ENCODE results near the gene NDUFS8.
A peak's percentile ranks its signal among the peaks of the same experiment; 100 is the strongest.

NDUFS8 gene

DNA sequence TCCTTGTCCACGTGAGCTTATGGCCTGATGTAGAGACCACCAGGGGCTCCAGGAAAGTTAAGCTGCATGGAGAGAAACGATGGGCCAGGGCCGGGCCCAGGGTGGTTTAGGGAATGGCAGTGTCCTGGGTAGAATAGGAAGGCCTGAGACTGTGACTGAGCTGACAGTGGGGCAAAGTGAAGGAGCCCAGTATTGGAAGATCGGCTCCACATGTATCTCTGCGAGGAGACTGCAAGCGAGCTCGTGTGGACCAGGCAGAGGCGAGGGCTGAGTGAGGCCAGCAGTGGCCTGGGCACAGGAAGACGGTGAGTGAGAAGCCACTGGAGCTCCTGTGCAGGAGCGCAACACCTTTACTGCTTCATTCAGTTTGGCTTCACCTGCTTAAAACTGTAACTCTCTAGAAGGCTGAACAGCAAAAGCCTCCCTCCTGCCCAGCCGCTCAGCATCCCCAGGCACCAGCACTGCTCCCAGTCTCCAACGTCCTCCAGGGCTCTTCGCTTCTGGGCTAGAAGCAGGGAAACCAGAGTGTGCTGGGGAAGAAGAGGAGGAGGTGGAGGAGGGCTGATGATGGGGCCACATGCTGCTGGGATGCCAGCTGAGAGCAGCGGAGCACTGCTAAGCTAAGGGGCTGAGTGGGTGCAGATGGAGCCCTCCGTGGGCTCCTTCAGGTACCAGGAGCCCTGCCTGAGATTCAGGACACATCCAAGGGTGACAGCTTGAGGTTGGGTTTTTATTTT lies 21.8 kb downstream of the NDUFS8 start:
- no peak for DNase-seq

DNA sequence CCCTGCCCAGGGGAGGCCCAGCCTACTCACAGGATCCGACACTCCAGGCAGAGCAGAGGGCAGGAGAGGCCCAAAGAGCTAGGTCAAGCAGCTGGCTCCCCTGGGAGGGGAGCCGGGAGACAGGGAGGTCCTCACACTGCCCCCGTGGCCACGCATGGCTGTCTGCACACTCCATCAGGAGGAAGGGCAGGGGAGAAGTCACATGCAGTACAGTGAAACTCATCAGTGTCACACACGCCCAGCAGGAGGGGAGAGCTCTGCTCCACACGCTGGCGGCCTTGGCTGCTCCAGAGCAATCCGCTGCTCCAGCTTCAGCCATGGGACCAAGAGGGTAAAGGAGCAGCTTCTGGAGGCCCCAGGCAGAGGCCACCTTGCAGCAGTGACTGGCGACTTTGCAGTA lies 22.6 kb downstream of the NDUFS8 start:
- DNase-seq: no peak

DNA sequence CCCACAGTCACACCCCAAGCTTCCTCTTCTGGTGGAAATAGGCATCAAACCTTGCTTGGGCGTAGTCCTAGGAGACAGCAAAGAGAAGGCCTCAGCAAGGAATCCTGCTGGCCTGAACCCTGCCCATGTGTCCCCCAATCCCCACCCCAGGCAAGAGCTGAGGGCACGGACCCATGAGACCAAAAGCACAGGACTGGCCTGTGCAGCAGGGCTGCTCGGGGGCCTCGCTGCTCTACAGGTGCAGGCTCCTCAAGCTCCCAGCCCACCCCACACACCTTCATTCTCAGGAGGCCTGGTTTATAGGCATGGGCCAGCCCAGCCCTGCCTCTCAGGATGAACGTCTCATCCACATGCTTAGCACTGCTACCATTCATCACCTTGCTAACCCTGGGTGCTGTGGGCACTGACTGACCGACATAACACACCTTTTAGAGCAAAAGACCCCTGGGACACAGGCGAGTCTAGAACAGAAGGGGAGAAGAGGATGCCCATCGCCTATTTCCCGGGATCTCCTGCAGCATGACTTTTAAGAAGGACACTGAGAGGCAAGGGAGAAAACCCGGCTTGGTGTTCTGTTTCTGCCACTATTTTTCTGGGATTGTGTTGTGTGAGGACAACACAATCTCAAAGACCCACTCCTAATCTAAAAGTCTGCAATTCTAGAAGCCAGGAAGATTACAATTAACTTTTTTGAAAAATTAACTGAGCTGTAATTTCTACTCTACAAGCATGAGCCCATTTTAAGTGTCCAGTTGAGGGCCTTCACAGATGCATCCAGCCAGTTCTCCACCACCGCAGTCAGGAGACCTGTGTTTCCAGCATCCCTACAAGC lies 23.7 kb downstream of the NDUFS8 start:
- no peak for DNase-seq

DNA sequence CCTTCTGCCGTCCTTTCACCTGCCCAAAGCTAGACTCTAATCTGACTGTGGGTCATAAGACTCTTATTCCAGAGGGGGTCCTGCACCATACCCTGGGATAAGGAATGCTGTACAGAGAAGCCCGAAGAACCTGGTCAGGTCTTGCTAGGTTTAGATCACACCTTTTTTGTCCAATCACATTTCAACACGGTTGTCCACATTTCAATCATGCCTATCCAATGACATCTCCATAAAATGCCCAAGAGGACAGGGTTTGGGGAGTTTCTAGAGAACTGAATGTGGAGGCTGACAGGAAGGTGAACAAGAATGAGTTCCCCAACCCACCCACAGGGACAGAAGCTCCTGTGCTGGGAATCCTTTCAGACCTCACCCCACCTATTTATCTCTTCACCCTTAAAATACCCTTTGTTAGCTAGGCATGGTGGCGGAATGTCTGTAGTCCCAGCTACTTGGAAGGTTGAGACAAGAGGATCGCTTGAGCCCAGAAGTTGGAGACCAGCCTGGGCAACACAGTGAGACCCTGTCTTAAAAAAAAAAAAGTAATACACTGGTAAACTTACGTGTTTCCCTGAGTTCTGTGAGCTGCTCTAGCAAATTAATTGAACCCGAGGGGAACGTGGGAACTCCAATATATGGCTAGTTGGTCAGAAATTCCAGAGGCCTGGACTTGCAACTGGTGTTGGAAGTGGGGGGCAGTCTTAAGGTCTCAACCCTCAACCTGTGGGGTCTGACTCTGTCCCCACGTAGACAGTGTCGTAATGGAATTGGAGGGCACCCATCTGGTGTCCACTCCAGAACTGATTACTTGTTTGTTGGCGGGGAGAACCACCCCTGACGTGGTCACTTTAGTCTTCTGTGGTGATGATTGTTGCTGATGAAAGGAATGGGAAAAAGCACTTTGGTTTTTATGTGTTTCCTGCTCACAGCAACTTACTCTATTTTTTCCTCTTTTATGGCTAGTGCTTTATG lies 26.1 kb downstream of the NDUFS8 start:
- no peak for DNase-seq

DNA sequence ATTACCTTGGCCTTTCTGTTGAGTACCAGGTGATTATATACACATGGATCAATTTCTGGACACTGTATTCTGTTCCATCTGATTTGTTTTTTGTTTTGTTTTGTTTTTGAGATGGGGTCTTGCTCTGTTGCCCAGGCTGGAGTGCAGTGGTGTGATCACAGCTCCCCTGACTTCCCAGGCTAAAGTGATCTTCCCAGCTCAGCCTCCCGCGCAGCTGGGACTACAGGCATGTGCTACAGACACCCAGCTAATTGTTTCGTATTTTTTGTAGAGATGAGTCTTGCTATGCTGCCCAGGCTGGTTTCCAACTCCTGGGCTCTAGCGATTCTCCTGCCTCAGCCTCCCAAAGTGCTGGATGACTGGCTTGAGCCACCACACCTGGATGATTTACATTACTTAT lies 27.3 kb downstream of the NDUFS8 start:
- DNase-seq: no peak

DNA sequence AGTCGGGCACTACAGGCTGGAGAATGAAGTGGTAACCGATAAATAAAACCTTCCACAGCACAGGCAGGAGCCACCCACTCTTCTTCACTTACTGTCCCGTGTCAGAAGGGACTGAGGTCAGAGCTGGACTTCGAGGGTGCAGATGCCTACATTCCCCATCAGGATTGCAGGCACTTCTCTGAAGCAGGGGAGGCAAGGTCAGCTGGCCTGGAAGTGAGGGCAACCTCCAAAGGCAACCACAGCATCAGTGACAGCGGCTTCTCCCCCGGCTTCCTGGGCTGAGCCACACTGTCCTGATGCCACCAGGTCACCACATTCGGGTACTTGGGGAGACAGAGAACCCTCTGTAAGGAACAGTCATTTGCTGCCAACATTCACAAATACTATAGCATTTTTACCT lies 31.0 kb downstream of the NDUFS8 start:
- DNase-seq: no peak

DNA sequence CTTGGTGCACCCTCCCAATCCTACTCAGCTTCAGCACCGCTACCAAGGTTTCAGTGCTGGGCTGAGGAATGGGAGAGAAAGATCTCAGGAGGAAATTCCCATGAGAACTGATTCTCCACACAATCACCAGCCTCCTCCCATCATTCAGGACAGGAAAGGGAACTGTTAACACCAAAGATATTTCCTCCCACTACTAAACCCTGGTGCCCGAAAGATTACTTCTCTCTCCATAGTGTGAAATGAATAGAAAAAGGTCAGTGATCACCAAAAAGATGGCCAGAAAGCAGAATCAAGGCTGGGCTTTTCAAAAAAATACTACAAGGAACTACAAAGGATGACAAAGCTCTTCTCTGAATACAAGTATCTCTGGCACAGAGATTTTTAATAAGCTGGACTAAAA lies 34.4 kb downstream of the NDUFS8 start:
- DNase-seq: no peak

DNA sequence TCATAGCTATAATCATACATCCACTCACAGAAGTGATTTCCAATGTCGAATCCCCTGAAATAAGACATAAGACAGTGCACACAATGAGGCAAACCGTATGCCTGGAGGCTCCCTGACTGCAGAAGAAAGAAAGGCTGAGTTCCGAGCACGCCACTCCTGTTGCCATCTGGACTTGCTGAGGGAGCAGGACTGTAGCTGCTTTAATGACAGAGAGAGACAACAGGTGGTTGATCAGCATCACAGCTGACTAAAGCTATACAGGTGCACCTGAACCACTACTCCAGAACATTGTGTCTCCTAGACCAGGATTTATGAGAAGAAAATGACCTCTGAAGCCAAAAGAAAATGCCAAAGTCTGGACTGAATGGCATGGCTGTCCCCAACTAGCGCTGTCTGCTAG lies 35.4 kb downstream of the NDUFS8 start:
- DNase-seq: no peak

DNA sequence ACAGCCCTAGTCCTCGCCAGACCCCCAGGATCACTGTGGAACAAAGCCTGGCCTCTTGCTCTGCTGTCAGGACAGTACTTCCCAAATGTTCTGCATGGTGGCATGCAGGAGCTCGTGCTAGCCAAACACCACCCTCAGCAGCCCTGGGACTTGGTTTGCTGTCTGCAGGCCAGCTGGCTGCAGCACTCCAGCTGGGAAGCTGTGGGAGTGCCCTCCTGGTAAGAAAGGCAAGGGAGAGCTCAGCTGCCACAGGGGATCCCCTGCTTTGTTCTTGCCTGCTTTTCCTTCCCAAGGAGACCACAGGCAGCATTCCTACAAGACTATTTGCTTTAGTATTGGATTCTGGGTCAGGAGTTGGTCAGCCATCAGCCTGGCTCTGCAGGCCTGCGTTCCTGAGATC lies 36.3 kb downstream of the NDUFS8 start:
- no peak for DNase-seq

DNA sequence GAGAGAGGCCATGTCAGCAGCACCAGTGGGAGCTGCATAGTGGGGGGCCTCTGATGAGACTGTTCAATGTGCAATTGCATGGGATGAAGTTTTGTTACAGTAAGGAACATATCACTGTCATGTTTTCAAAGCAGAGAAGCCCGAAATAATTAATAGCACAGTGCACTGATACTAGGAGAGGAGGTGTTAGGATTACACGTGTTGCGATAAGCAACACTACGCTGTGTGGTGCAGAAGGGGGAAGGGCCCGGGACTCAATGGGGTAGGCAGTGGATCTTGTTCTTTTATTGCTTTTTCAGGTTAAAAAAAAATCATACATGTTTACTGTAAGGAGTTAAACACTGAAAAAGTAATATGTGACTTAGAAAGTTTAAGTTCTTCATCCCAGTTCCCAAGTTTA lies 37.5 kb downstream of the NDUFS8 start:
- DNase-seq: no peak

DNA sequence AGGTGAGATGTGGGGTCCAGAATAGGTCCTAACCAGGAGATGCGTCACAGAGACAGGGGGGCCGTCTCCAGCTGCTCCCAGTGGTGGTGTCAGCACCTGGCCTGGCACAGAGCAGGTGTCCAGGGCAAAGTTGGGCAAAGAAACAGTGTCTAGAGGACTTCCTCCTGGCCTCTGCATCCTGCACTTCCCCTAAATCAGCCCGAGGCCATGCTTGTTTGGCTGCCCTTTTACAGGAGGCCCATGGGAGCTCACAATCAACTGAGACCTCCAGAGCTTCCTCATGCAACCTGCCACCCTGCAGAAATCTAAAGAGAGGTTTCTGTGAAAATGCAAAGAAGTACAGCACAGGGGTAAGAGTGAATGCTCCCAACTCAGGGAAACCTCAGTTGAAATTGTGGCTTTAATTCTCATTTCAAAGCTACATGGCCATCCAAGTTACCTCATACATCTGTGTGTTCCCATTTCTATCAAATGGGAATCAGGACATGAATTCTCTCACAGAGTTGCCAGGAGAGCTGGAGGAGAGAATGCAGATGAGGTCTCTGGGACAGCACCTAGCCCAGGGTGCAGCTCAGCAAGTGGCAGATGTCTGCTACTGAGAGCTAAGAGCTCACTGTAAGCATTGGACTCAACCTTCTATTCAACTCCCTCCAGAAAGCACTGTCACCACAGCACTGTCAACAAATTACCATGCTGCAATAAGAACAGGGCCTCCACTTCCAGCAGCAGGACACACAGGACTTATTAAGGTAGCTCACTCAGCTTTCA lies 41.0 kb downstream of the NDUFS8 start:
- no peak for DNase-seq

DNA sequence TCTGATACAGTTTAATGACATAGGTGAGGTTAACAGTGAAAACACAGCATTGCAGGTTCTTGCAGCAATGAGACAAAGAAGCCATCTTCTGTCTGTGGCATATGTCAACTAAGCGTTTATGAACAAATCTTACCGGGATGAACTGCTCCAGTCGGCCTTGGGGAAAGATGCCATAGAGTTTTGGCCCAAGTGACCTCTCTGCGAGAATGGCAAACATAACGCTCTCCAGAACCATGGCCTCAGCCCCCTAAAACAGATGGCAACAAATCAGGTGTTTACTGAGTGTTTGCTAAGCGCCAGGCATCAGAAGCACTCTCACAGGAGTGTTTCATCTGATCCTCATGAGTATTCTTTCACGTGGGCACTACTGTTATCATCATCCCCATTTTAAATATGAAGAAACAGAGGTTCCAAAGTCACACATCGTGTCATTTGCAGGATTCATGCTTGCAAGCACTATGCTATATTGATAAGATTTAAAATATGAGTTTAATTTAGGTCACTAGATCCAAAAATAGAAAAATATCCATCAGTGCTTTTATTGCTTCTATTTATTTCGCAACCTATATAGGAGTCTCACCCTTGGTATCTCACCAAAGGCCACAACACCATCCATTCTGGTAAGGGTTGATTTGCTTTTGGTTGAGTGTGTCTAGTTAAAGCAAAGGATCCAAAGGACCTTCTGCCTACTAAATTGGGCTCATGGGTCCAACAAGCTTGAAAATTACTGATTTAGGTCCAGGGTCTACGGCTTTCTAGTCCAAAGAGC lies 44.3 kb downstream of the NDUFS8 start:
- no peak for DNase-seq

DNA sequence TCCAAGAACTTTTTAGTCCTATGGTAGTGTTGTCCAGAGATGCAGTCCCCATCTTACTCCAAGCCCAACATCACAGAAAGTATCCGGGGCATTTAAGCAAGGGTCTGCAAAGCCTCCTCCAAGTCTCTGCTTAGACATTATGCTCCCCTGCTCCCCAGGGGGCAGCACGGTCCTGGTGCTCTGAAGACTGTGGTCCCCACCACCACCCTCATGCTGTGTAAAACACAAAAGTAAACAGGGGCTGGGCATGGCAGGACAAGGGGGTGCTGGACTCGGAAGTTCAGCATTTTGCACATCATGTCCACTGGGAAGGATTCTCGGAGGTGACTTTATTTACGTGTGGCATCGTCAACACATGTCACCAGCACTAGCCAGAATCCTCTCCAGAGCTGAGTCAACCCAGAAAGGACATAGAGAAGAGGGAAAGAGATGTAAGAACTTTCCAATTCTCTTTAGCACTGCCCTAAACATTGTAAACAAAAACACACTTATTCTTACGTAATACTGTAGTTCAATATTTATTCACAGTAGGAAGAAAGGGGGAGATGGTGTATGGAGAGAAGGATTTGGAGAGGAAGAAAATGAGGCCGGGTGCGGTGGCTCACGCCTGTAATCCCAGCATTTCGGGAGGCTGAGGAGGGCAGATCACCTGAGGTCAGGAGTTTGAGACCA lies 46.0 kb downstream of the NDUFS8 start:
- DNase-seq: no peak

DNA sequence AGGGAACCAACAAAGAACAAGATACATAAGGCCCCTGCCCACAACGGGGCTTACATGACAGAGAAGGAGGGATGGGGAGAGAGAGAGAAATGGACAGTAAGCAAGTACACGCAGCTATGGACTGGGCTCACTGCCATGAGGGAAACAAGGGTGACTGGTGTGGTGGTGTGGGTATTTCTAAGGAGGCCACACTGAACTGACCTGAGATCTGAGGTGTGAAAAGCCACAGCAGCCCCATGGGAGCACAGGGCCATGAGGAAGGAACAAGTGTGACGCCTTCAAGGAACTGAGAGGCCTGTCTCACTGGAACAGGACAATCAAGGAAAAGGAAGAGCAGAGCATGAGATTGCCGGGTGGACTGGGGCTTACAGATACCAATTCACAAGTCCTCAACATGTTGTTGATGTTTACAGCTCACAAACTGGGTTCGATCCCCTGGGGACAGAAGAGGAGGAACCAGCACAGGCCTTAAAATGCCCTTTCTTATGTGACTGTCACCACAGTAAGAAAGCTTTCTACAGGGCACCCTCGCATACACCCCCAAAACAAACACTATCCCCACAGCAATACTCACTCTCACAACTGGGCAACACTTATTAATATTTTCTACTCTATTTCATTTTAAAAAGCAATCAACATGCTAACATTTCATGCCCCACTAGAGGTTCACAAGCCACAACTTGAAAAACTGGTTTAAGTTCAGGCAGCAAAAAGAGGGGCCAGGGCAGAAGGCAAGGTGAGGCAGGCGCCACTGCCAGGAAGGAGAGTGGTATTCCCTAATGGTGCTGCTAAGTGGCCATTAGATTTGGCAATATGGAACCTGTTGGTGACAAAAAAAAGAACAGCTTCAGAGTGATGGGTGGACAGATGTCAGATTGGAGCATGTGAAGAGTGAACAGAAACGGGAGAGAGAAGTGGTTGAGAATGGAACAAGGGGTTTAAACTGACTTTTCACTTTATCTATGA lies 47.4 kb downstream of the NDUFS8 start:
- peak; percentile 19 for DNase-seq

DNA sequence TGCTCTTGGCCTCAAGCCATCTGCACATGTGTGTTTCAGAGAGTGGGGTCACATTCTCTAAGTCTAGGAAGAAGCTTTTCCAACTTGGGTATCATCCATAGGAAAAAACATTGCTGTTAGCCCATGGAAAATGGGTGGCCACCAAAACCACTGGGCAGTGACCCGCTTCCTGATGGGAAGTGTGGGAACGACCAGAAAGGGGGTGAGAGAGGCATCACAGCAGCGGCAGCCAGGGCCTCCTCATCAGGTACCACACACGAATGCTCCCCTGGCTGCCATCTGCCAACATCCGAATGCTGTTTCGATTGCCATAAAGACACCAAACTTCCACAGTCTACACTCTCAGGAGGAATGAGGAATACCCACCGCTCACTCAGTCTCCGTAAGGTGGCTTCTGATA lies 50.4 kb downstream of the NDUFS8 start:
- no peak for DNase-seq

DNA sequence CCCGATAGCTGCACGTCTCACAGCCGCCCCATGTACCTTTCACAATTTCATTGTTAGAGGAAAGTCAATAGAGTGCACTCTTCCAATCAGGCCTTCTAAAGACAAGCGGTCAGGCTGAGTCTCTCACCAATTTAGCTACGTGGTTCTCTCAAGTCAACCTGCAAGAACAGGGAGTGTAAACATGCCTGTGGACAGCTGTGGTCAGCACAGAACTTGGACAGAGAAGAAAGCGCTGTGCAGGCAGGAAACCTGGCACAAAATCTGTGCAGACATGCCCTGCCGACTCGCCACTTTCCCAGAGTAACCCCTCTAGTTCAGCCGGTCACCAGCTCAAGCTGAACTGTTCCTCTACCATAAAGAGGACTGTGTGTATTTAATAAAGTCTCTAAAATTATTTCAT lies 51.2 kb downstream of the NDUFS8 start:
- no peak for DNase-seq

DNA sequence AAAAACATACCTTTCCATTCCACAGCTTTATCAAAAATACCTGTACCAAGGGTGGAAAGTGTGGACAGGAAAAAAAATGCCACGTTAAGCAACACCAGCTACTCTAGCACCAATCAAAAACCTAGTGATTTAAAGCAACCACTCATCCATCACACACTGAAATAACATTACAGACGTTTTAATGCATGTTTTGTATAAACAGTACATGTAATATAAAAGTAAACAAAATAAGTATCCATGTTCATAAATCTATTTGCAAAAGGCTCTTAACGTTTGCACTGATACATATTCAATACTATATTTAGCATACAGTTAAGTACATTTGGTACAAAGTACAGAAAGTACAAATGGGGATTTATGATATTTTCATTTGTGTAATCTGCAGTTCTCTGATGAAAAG lies 52.0 kb downstream of the NDUFS8 start:
- DNase-seq: no peak

DNA sequence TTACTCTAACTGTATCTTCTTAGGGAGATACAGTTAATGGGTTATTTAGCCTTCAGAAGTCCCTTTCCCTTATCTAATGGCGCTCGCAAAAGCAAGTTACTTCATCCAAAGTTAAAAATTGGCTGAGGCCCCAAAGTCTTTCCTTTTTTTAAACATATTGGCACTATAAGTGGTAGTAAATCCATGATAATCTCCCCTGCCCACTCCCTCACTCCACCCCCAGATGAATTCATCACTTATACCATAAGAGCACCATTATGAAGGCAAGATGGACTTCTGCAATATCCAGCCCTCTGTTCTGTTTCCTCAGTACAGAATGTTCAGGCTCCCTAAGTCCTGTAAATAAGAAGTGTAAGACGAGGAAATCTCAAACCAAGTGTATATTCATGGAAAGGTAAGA lies 53.0 kb downstream of the NDUFS8 start:
- no peak for DNase-seq

All from NCI-H510A (cell line).